ENCODE data around the gene PARD3.
"Not testable (repeated sequence)": the region's sequence is repeated elsewhere in the genome, so short reads cannot be mapped to it uniquely, and the experiment has no call there.

Gene PARD3

DNA sequence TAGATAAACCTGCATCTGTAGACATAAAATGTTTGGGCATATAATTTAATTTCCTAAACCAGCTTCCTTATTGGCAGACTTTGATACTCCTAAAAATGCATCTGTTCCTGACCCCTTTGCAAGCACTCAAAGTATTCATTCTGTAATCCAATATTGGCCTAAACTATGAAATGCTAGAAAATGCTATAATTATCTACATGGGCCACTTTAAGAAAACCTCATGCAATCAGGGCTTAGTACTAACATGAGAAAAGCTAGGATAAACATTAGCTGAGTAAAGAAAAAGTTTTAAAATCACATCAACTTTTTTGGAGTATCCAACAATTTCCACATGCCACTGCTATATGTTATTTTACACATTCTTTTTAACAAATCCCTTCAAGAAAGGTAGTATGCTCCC lies 57.2 kb downstream of the PARD3 start:
- Mint-ChIP-seq H3K27ac (no peak overlapping the region), H3K4me1 (ENCODE audit: low read depth) (peaks cover 3% of the 10 kb centered on the region), H3K4me3 (no peak overlapping the region), H3K36me3 (no peaks in the 10 kb centered on the region), H3K27me3 (peaks cover 7% of the 10 kb centered on the region), H3K9me3 (ENCODE audit: low read depth) (no peaks in the 10 kb centered on the region)

DNA sequence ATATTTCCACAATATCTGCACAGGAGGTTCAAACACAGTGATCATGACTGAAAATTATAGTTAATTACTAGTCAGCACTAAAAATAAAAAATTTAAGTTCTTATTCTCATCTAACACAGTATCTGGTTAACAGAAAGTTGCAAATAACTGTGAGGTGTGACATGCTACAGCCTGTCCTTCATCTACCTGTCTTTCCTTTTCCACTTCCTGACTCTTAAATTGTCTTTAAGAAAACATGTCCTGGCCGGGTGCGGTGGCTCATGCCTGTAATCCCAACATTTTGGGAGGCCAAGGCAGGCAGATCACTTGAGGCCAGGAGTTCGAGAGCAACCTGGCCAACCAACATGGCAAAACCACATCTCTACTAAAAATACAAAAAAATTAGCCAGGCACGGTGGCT lies 57.9 kb downstream of the PARD3 start:
- H3K4me1 Mint-ChIP-seq (ENCODE audit: low read depth); H3K4me3 Mint-ChIP-seq; H3K27ac Mint-ChIP-seq; H3K27me3 Mint-ChIP-seq; H3K9me3 Mint-ChIP-seq (ENCODE audit: low read depth); H3K36me3 Mint-ChIP-seq: not testable (repeated sequence)

DNA sequence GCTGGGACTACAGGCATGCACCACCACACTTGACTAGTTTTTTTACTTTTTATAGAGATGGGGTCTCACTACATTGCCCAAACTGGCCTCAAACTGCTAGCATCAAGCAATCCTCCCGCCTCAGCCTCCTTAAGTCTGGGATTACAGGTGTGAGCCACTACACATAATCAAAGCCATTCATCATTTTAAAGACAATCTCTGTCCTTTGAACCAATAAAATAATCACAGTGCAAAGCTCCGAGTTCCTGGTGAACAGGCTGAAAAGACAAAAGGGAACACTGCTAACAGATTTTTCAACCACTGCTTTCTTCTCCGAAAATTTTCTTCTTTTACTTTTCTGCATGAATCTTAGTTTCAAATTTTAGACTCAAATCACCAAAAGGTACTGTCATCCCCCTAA lies 58.5 kb downstream of the PARD3 start:
- Mint-ChIP-seq H3K4me3 (no peak overlapping the region), H3K27me3 (peaks cover 2% of the 10 kb centered on the region), H3K27ac (no peak overlapping the region), H3K9me3 (ENCODE audit: low read depth) (no peaks in the 10 kb centered on the region), H3K4me1 (ENCODE audit: low read depth) (peaks cover 3% of the 10 kb centered on the region), H3K36me3 (no peaks in the 10 kb centered on the region)

DNA sequence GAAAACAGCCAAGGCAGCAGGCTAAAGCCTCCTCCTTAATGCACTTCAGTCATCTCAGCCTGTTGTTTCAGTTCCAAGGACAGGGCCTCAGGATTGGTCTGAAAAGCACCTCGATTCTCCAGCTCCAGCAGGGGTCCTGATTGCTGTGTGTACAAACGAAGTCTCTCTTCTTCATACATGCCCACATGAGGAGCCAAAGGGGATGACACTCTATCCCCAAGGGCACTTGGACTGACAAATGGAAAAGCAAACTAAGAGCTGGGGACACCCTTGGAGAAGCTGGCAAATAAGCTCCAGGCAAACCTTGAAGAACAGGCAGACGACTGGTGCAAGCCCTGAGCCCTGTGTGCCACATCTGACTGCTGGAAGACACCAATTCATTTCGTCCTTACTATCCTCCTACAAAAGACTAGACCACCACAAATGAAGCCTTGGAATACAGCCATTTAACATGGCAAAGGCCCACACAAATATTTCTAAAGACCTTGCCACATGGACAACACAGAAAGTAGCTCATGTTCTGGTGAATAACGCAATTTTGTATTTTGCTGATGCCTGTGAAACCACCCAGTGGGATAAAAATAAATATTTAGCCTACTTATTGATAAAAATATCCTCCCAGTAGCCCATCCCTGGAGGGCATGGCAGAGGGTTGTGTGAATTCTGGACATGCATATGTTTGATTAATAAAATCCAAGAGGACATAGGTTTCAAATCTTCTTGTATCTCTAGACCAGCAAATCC lies 61.9 kb downstream of the PARD3 start:
- Mint-ChIP-seq H3K9me3 (ENCODE audit: low read depth) (no peaks in the 10 kb centered on the region), H3K27ac (no peak overlapping the region), H3K4me3 (no peak overlapping the region), H3K27me3 (peaks cover 4% of the 10 kb centered on the region), H3K4me1 (ENCODE audit: low read depth) (peaks cover 2% of the 10 kb centered on the region), H3K36me3 (no peaks in the 10 kb centered on the region)

DNA sequence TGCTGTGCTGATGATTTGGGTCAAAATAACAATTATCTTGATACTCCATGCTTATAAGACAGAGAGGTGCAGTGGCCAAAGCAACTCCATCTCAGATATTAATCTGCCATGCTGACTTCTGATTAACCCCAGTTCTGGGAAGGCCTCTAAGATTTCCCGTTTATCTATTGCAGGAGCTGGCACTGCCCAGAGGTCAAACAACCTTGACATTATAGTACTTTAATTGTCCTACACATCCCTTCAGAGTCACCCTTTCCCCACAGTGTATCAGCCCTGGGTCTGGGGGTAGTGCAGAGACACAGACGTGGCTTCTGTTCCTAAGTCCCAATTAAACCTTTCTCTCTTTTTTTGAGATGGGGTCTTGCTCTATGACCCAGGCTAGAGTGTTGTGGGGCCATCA lies 63.8 kb downstream of the PARD3 start:
- Mint-ChIP-seq H3K4me3 (no peak overlapping the region), H3K36me3 (no peaks in the 10 kb centered on the region), H3K4me1 (ENCODE audit: low read depth) (no peaks in the 10 kb centered on the region)

DNA sequence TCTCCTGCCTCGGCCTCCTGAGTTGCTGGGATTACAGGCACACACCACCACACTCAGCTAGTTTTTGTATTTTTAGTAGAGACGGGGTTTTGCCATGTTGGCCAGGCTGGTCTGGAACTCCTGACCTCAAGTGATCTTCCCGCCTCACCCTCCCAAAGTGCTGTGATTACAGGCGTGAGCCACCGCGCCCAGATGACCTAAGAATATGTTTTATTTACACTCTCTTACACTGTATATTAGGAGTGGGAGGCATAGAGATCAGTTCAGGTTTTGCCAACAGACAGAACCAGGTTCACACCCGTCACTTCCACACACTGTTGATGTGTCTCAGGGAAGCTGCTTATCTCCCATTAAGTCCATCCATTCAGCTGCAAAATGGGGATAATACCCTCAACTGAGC lies 64.3 kb downstream of the PARD3 start:
- not testable (repeated sequence) for H3K4me3 Mint-ChIP-seq; H3K27ac Mint-ChIP-seq; H3K4me1 Mint-ChIP-seq (ENCODE audit: low read depth); H3K27me3 Mint-ChIP-seq; H3K36me3 Mint-ChIP-seq; H3K9me3 Mint-ChIP-seq (ENCODE audit: low read depth)

More for the DNA sequence above, 63.8 kb downstream of the PARD3 start:
- Mint-ChIP-seq H3K9me3 (ENCODE audit: low read depth) (no peaks in the 10 kb centered on the region), H3K27me3 (peaks cover 4% of the 10 kb centered on the region), H3K27ac (no peak overlapping the region)

DNA sequence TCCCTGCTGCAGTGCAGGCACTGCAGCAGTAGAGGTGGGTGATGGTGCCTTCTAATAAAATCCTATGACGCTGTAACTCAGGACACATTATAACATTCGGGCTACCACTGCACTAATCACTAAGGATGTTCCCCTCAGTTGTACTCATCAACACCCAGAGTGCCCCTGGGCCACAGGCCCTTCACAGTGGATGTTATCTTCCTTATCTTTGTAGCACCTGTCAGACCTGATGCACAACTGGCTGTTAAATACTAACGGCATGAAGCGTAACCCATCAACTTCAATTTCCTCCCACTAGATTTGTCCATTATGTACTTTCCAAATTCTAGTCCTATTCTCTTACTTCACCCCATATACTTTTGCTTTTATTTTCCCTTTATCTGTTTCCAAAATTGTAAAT lies 66.3 kb downstream of the PARD3 start:
- no peak overlapping the region for H3K4me3 Mint-ChIP-seq
- no peaks in the 10 kb centered on the region for H3K4me1 Mint-ChIP-seq (ENCODE audit: low read depth)
- peaks cover 4% of the 10 kb centered on the region for H3K27me3 Mint-ChIP-seq
- H3K36me3 Mint-ChIP-seq: no peaks in the 10 kb centered on the region
- no peaks in the 10 kb centered on the region for H3K9me3 Mint-ChIP-seq (ENCODE audit: low read depth)
- no peak overlapping the region for H3K27ac Mint-ChIP-seq

DNA sequence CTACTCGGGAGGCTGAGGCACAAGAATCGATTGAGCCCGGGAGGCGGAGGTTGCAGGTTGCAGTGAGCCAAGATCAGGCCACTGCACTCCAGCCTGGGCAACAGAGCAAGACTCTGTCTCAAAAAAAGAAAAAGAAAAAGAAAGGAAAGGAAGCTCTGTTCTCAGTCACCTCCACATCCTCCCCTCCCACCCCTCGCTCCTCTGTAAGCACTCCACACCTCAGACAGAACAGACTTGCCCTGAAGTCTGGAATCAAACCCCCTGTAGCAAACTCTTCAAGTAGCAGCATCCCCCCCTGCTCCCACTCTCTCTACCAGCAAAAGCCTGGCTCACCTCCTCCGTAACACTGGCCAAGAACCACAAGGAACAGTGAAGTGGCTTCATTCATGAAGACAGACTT lies 66.7 kb downstream of the PARD3 start:
- Mint-ChIP-seq H3K27ac (no peak overlapping the region), H3K36me3 (no peaks in the 10 kb centered on the region), H3K4me3 (no peak overlapping the region), H3K4me1 (ENCODE audit: low read depth) (no peaks in the 10 kb centered on the region), H3K9me3 (ENCODE audit: low read depth) (no peaks in the 10 kb centered on the region), H3K27me3 (peaks cover 4% of the 10 kb centered on the region)

DNA sequence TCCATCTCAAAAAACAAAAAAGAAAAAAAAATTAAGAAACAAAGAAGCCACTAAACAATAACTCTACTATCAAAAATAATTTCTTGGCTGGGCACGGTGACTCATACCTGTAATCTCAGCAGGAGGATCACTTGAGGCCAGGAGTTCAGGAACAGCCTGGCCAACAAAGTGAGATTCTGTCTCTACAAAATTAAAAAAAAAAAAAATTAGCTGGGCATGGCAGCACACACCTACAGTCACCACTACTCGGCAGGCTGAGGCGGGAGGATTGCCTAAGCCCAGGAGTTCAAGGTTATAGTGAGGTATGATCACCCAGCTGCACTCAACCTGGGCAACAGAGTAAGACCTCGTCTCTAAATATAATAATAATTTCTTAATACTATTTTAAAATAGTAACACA lies 69.0 kb downstream of the PARD3 start:
- Mint-ChIP-seq H3K4me1 (ENCODE audit: low read depth) (no peaks in the 10 kb centered on the region), H3K4me3 (no peak overlapping the region), H3K36me3 (no peaks in the 10 kb centered on the region), H3K27ac (no peak overlapping the region), H3K9me3 (ENCODE audit: low read depth) (no peaks in the 10 kb centered on the region), H3K27me3 (peaks cover 8% of the 10 kb centered on the region)

DNA sequence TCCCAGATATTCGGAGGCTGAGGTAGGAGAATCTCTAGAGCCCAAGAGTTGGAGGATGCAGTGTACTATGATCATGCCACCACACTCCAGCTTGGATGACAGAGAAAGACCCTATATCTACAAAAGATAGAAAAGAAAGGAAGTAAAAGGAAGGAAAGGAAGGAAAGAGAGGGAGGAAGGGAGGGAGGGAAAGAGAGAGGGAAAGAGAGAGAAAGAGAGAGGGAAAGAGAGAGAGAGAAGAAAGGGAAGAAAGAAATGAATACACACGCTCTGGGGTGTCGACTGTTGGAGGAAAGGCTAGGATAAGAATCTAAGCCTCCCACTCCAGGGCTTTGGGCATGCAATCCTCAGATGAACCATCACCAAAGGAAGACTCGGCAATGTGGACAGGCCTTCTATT lies 69.9 kb downstream of the PARD3 start:
- Mint-ChIP-seq H3K9me3 (ENCODE audit: low read depth) (no peaks in the 10 kb centered on the region), H3K36me3 (no peaks in the 10 kb centered on the region), H3K4me3 (no peak overlapping the region), H3K27ac (no peak overlapping the region), H3K27me3 (peaks cover 9% of the 10 kb centered on the region), H3K4me1 (ENCODE audit: low read depth) (no peaks in the 10 kb centered on the region)

DNA sequence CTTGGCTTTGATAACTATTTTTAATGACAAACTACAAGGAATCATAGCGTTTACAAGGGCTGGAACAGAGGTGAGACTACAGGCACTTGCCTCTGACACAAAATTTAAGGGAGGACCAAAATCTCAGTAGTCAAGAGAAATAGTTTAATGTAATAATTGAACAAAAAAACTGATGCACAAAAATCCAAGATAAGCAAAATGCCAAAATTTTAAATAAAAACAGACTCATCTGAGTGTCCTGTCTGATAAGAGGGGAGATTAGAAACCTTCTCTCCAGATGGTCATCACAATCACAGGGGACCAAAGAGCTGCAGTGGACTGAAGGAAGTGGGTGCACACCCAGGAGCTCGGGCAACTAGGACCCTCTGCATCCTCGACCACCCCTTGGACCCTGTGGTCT lies 70.5 kb downstream of the PARD3 start:
- H3K4me3 Mint-ChIP-seq: no peak overlapping the region
- H3K9me3 Mint-ChIP-seq (ENCODE audit: low read depth): no peaks in the 10 kb centered on the region
- no peak overlapping the region for H3K27ac Mint-ChIP-seq
- H3K27me3 Mint-ChIP-seq: peaks cover 12% of the 10 kb centered on the region
- no peaks in the 10 kb centered on the region for H3K36me3 Mint-ChIP-seq
- H3K4me1 Mint-ChIP-seq (ENCODE audit: low read depth): no peaks in the 10 kb centered on the region

DNA sequence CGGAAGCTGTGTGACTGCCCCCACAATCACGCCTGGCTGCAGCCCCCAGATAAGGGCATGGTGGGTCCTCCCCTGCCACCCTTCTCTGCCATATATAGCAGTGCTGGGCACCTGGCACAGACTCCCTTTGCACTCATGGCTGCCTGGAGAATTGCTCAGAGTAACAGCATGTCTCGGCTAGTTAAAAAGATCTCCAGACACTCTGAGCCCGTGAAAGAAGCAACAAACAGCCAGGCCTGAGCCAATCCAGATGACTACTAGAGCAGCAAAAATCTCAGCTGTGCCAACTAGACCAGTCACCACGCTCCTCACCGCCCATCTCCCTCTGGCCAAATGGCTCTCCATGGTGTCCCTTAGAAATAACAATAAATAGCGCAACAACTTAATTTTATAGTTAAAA lies 71.3 kb downstream of the PARD3 start:
- H3K4me1 Mint-ChIP-seq (ENCODE audit: low read depth): no peaks in the 10 kb centered on the region
- H3K9me3 Mint-ChIP-seq (ENCODE audit: low read depth): no peaks in the 10 kb centered on the region
- no peak overlapping the region for H3K27ac Mint-ChIP-seq
- no peak overlapping the region for H3K4me3 Mint-ChIP-seq
- H3K27me3 Mint-ChIP-seq: peaks cover 8% of the 10 kb centered on the region
- H3K36me3 Mint-ChIP-seq: no peaks in the 10 kb centered on the region

DNA sequence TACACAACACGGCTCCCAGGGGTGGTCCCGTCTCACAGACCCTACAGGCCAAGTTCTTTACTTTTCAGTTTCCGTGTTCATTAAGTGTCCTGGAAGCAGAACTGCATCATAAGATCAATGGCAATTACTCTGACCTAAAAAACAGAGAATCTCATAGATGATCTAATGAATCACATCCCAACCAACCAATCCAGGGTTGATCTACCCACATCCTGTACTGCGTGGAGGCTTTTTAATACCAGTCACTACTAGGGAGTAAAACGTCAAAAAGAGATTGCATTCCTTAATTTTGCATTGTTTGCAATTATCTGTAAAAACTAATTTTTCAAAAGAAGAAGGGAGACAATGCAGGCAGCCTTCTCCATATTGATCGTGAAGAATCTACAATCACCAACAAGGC lies 72.6 kb downstream of the PARD3 start:
- no peaks in the 10 kb centered on the region for H3K36me3 Mint-ChIP-seq
- H3K4me1 Mint-ChIP-seq (ENCODE audit: low read depth): no peaks in the 10 kb centered on the region
- peaks cover 10% of the 10 kb centered on the region for H3K27me3 Mint-ChIP-seq
- H3K27ac Mint-ChIP-seq: no peak overlapping the region
- no peak overlapping the region for H3K4me3 Mint-ChIP-seq
- no peaks in the 10 kb centered on the region for H3K9me3 Mint-ChIP-seq (ENCODE audit: low read depth)

DNA sequence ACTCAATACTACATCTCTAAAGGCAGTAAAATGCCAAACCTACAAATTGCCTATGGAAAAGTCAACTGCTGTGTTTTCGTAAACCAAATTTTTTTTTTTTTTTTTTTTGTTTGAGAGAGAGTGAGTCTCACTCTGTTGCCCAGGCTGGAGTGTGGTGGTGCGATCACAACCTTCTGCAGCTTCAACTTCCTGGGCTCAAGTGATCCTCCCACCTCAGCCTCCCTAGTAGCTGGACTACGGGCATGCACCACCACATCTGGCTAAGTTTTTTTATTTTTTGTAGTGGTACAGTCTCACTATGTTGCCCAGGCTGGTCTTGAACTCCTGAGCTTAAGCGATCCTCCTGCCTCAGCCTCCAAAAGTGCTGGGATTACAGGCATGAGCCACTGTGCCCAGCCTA lies 74.0 kb downstream of the PARD3 start:
- H3K36me3 Mint-ChIP-seq; H3K27ac Mint-ChIP-seq; H3K4me1 Mint-ChIP-seq (ENCODE audit: low read depth); H3K9me3 Mint-ChIP-seq (ENCODE audit: low read depth); H3K4me3 Mint-ChIP-seq; H3K27me3 Mint-ChIP-seq: not testable (repeated sequence)

DNA sequence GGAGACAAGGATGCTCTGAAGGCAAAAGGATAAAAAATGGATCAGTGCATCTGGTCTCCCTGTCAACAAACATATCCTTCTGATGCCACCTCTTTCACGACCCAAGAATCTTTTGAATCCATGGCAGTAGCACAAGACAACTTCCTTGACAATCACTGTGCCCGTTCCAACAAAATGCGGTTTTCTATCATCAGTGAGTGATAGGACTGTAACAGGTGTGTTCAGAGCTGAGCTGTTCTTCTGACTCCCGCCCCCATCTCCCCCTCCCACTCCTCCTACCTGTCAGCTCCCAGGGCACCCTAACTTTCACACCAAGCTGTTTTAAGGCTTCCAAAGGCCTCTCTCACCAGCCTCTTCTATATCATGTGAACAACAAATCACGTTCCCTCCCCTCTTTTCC lies 74.8 kb downstream of the PARD3 start:
- Mint-ChIP-seq H3K4me3 (no peak overlapping the region), H3K4me1 (ENCODE audit: low read depth) (no peaks in the 10 kb centered on the region), H3K27me3 (peaks cover 11% of the 10 kb centered on the region), H3K36me3 (no peaks in the 10 kb centered on the region), H3K27ac (no peak overlapping the region), H3K9me3 (ENCODE audit: low read depth) (no peaks in the 10 kb centered on the region)

DNA sequence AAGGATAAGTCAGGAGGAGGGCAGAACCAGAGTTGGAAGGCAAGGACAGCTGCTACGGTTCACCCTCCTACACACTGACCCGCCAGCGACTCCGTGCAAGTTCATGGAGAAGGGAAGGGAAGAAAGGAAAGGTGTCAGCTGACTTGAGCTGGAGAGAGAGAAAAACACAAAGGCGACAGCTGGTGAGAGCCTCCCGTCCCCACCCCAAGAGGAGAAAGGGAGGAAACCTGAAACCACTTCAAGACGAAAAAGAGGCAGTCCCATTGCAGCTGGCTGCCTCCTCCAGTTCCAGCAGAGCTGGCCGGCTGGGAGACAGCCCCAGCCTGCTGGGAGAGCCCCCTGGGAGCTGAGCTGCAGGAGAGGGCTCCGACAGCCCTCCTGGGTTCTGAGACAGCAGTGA lies 75.2 kb downstream of the PARD3 start:
- Mint-ChIP-seq H3K4me1 (ENCODE audit: low read depth) (no peaks in the 10 kb centered on the region), H3K4me3 (no peak overlapping the region), H3K36me3 (no peaks in the 10 kb centered on the region), H3K27ac (no peak overlapping the region), H3K27me3 (peaks cover 11% of the 10 kb centered on the region), H3K9me3 (ENCODE audit: low read depth) (no peaks in the 10 kb centered on the region)
